Jurkat, Clone E6-1 (cell line): Measurements from ENCODE around the gene PAQR9.

Experiments used
- DNase-seq: peaks from one replicate; pipeline ENCODE4 v3.0.0-alpha.2; 2011; ENCODE audit warnings: low read depth, low spot score
- H3K4me3 ChIP-seq: 2 replicates; pipeline ENCODE4 v1.5.1; 2011; ENCODE audit warnings: mild to moderate bottlenecking, low read length, control low read depth, moderate library complexity

The PAQR9 gene

GRCh38 chr3:142987080-142987700 is 23.7 kb upstream of the PAQR9 start:
- peak; percentile 55 for DNase-seq

GRCh38 chr3:142984255-142984654 is 20.8 kb upstream of the PAQR9 start:
- H3K4me3 ChIP-seq, result no peak overlapping the region
- DNase-seq, result no peak

More at GRCh38 chr3:142987080-142987700, 23.7 kb upstream of the PAQR9 start:
- H3K4me3 ChIP-seq, result no peak overlapping the region

GRCh38 chr3:142983318-142983717 is 19.8 kb upstream of the PAQR9 start:
- H3K4me3 ChIP-seq, result no peak overlapping the region
- no peak for DNase-seq

- DNase-seq, result no peak
- H3K4me3 ChIP-seq, result no peak overlapping the region
Observed at GRCh38 chr3:142982038-142982773, 18.7 kb upstream of the PAQR9 start.

- no peak overlapping the region for H3K4me3 ChIP-seq
- DNase-seq, result no peak
Observed at GRCh38 chr3:142981108-142981507, 17.6 kb upstream of the PAQR9 start.

GRCh38 chr3:142977399-142977728 is 13.9 kb upstream of the PAQR9 start:
- DNase-seq, result no peak
- H3K4me3 ChIP-seq, result no peak overlapping the region

GRCh38 chr3:142976621-142977398 is 13.3 kb upstream of the PAQR9 start:
- DNase-seq, result no peak
- no peak overlapping the region for H3K4me3 ChIP-seq

GRCh38 chr3:142975316-142975995 is 12.0 kb upstream of the PAQR9 start:
- DNase-seq, result no peak
- no peak overlapping the region for H3K4me3 ChIP-seq

GRCh38 chr3:142973217-142974009 is 9.9 kb upstream of the PAQR9 start:
- DNase-seq, result no peak
- H3K4me3 ChIP-seq, result no peak overlapping the region

GRCh38 chr3:142972092-142972753 is 8.7 kb upstream of the PAQR9 start:
- no peak overlapping the region for H3K4me3 ChIP-seq
- DNase-seq, result no peak

GRCh38 chr3:142971431-142971830 is 8.0 kb upstream of the PAQR9 start:
- no peak for DNase-seq
- H3K4me3 ChIP-seq, result no peak overlapping the region

- no peak for DNase-seq
- H3K4me3 ChIP-seq, result no peak overlapping the region
Observed at GRCh38 chr3:142968319-142969025, 5.0 kb upstream of the PAQR9 start.

GRCh38 chr3:142966808-142967207 is 3.3 kb upstream of the PAQR9 start:
- DNase-seq, result no peak
- no peak overlapping the region for H3K4me3 ChIP-seq

GRCh38 chr3:142965581-142965980 is 2.1 kb upstream of the PAQR9 start:
- H3K4me3 ChIP-seq, result no peak overlapping the region
- no peak for DNase-seq

GRCh38 chr3:142963234-142963515 is 299 bp downstream of the PAQR9 start:
- DNase-seq, result no peak
- peak overlapping the region; percentile 50 for H3K4me3 ChIP-seq

- no peak for DNase-seq
- no peak overlapping the region for H3K4me3 ChIP-seq
Observed at GRCh38 chr3:142962520-142963233, 797 bp downstream of the PAQR9 start.

GRCh38 chr3:142962175-142962519 is 1.3 kb downstream of the PAQR9 start:
- no peak for DNase-seq
- H3K4me3 ChIP-seq, result no peak overlapping the region

- DNase-seq, result no peak
- H3K4me3 ChIP-seq, result no peak overlapping the region
Observed at GRCh38 chr3:142961539-142961938, 1.9 kb downstream of the PAQR9 start.
